Hepatocyte (in vitro differentiated cells): ENCODE data around the gene FKRP. TPM values are rescaled to one million over a fixed set of nuclear protein-coding genes. Genes with fewer than 3 reads are reported as not detected.

ENCODE experiments used
- DNase-seq: peaks from one replicate; pipeline ENCODE4 v3.0.0-alpha.2; 2016; ENCODE audit warnings: low spot score
- H2AFZ ChIP-seq: fragments of 200-600 bp; sonication (generic); 2 replicates; pipeline ENCODE4 v1.6.0; 2016; ENCODE audit warnings: antibody characterized with exemption, mild to moderate bottlenecking
- H3K27ac ChIP-seq: fragments of 200-600 bp; sonication (generic); 2 replicates; pipeline ENCODE4 v1.5.1; 2016; ENCODE audit warnings: mild to moderate bottlenecking
- H3K27me3 ChIP-seq: fragments of 200-600 bp; sonication (generic); 2 replicates; pipeline ENCODE4 v1.6.1; 2016
- H3K36me3 ChIP-seq: fragments of 200-600 bp; sonication (generic); replicated peaks from 2 replicates; pipeline ENCODE4 v1.5.1; 2016; ENCODE audit warnings: low read depth; ENCODE audit not compliant: insufficient read depth
- H3K4me1 ChIP-seq: fragments of 200-600 bp; sonication (generic); 2 replicates; pipeline ENCODE4 v1.5.1; 2016; ENCODE audit warnings: mild to moderate bottlenecking, moderate library complexity; ENCODE audit not compliant: insufficient read depth
- H3K4me2 ChIP-seq: fragments of 200-600 bp; sonication (generic); 2 replicates; pipeline ENCODE4 v1.6.0; 2016
- H3K4me3 ChIP-seq: fragments of 200-600 bp; sonication (generic); 2 replicates; pipeline ENCODE4 v1.5.1; 2016; ENCODE audit warnings: mild to moderate bottlenecking
- H3K79me2 ChIP-seq: fragments of 200-600 bp; sonication (generic); 2 replicates; pipeline ENCODE4 v1.6.0; 2017; ENCODE audit warnings: mild to moderate bottlenecking
- H3K9me2 ChIP-seq: fragments of 200-600 bp; sonication (generic); replicated peaks from 2 replicates; pipeline ENCODE4 v1.6.0; 2017; ENCODE audit warnings: mild to moderate bottlenecking; ENCODE audit not compliant: insufficient read depth
- H3K9me3 ChIP-seq: fragments of 200-600 bp; sonication (generic); 2 replicates; pipeline ENCODE4 v1.5.1; 2016; ENCODE audit warnings: low read depth, mild to moderate bottlenecking
- H4K20me1 ChIP-seq: fragments of 200-600 bp; sonication (generic); 2 replicates; pipeline ENCODE4 v1.6.0; 2016; ENCODE audit warnings: mild to moderate bottlenecking; ENCODE audit not compliant: insufficient read depth, poor library complexity, severe bottlenecking
- CTCF ChIP-seq: fragments of 200-600 bp; sonication (generic); IDR thresholded peaks from 2 replicates; pipeline ENCODE4 v1.5.1; 2016; ENCODE audit warnings: antibody characterized with exemption, mild to moderate bottlenecking; ENCODE audit not compliant: poor library complexity
- EZH2 ChIP-seq: fragments of 200-600 bp; sonication (generic); IDR thresholded peaks from 2 replicates; pipeline ENCODE4 v1.6.1; 2016; ENCODE audit warnings: antibody characterized with exemption, mild to moderate bottlenecking, borderline replicate concordance
- EZH2phosphoT487 ChIP-seq: fragments of 200-600 bp; sonication (generic); IDR thresholded peaks from one replicate; pipeline ENCODE4 v1.6.1; 2018; ENCODE audit warnings: antibody characterized with exemption, mild to moderate bottlenecking, low read depth, moderate library complexity; ENCODE audit not compliant: unreplicated experiment, severe bottlenecking
- WGBS: methylation state at CpG from one replicate; pipeline ENCODE4 v1.1.6; 2016; ENCODE audit warnings: low lambda C conversion rate; ENCODE audit errors: missing lambda C conversion rate; 5-methylcytosine and 5-hydroxymethylcytosine counted together
- polyA plus RNA-seq: library from polyadenylated mRNA; unstranded; fragments of >200 nt; fragmentation: Nextera tagmentation; extraction: Ambion mirVana; gene quantifications from 2 replicates; pipeline ENCODE4 v1.2.1, GENCODE V29; 2016
- total RNA-seq: library from RNA; depleted of rRNA; stranded (reverse); fragments of >200 nt; gene quantifications from 2 replicates; pipeline ENCODE4 v1.2.3, GENCODE V29; 2014

Gene FKRP
- total and polyA plus RNA-seq, 2 experiments from 2014 or later, result 18.7 to 23.6 TPM

- Histone ChIP-seq H3K27me3 (no peaks in the 10 kb centered on the region), H3K27ac (no peak overlapping the region), H3K79me2 (peaks cover 21% of the 10 kb centered on the region), H3K9me3 (no peaks in the 10 kb centered on the region), H3K36me3 (no peaks in the 10 kb centered on the region), H4K20me1 (peaks cover 21% of the 10 kb centered on the region), H3K4me2 (no peak overlapping the region), H2AFZ (no peak overlapping the region), H3K4me3 (no peak overlapping the region), H3K9me2 (no peaks in the 10 kb centered on the region), H3K4me1 (no peaks in the 10 kb centered on the region)
- no peak for DNase-seq
- TF ChIP-seq EZH2 (no peak), EZH2phosphoT487 (no peak), CTCF (no peak)
- 97% methylated on average over 9 of the region's 9 CpGs for WGBS
These were observed 15.7 kb upstream of the FKRP start for GRCh38 chr19:46730187-46730586.

- H2AFZ ChIP-seq, result no peak overlapping the region
- H3K4me1 ChIP-seq, result no peaks in the 10 kb centered on the region
- WGBS, result 97% methylated on average over 14 of the region's 14 CpGs
- no peak for DNase-seq
- H3K27me3 ChIP-seq, result no peaks in the 10 kb centered on the region
- H3K9me3 ChIP-seq, result no peaks in the 10 kb centered on the region
- TF ChIP-seq EZH2 (no peak), EZH2phosphoT487 (no peak), CTCF (no peak)
- no peaks in the 10 kb centered on the region for H3K9me2 ChIP-seq
- H3K36me3 ChIP-seq, result no peaks in the 10 kb centered on the region
- peaks cover 25% of the 10 kb centered on the region for H3K79me2 ChIP-seq
- H3K27ac ChIP-seq, result no peak overlapping the region
- H4K20me1 ChIP-seq, result peaks cover 21% of the 10 kb centered on the region
- no peak overlapping the region for H3K4me2 ChIP-seq
- no peak overlapping the region for H3K4me3 ChIP-seq
These were observed 15.3 kb upstream of the FKRP start for GRCh38 chr19:46730595-46730994.

GRCh38 chr19:46731007-46731501 is 14.8 kb upstream of the FKRP start:
- H3K27me3 ChIP-seq, result no peaks in the 10 kb centered on the region
- no peaks in the 10 kb centered on the region for H3K9me3 ChIP-seq
- no peak overlapping the region for H3K4me2 ChIP-seq
- H3K79me2 ChIP-seq, result peaks cover 30% of the 10 kb centered on the region
- TF ChIP-seq CTCF, result no peak
- no peak for TF ChIP-seq EZH2
- 80% methylated on average over 14 of the region's 14 CpGs for WGBS
- H3K4me3 ChIP-seq, result no peak overlapping the region
- no peak overlapping the region for H3K27ac ChIP-seq
- peaks cover 24% of the 10 kb centered on the region for H4K20me1 ChIP-seq
- no peaks in the 10 kb centered on the region for H3K36me3 ChIP-seq
- DNase-seq, result no peak
- H2AFZ ChIP-seq, result no peak overlapping the region
- no peaks in the 10 kb centered on the region for H3K4me1 ChIP-seq
- H3K9me2 ChIP-seq, result no peaks in the 10 kb centered on the region

GRCh38 chr19:46731584-46731983 is 14.3 kb upstream of the FKRP start:
- Histone ChIP-seq H3K36me3 (no peaks in the 10 kb centered on the region), H3K79me2 (peaks cover 33% of the 10 kb centered on the region), H3K9me2 (no peaks in the 10 kb centered on the region), H4K20me1 (peaks cover 25% of the 10 kb centered on the region), H3K4me2 (no peak overlapping the region), H3K27me3 (no peaks in the 10 kb centered on the region), H3K9me3 (no peaks in the 10 kb centered on the region), H2AFZ (no peak overlapping the region), H3K4me3 (no peak overlapping the region), H3K27ac (no peak overlapping the region), H3K4me1 (no peaks in the 10 kb centered on the region)
- TF ChIP-seq EZH2, result no peak
- TF ChIP-seq EZH2phosphoT487, result no peak
- TF ChIP-seq CTCF, result no peak
- WGBS, result 84% methylated on average over 14 of the region's 14 CpGs
- DNase-seq, result no peak
